HG02763 (cell line): Measurements from ENCODE around the gene DNAH5.
"Not testable (repeated sequence)": the region's sequence is repeated elsewhere in the genome, so short reads cannot be mapped to it uniquely, and the experiment has no call there.

Experiments used
- ATAC-seq: cut with Tn5 transposase; IDR thresholded peaks from one replicate; pipeline ENCODE4 v1.9.1; 2021; ENCODE audit warnings: mild to moderate bottlenecking, moderate library complexity; ENCODE audit not compliant: unreplicated experiment

DNAH5 gene

GRCh38 chr5:13944560-13945199, at the start of gene DNAH5:
Gene DNAH5, minus strand, starts transcription at chr5:13944688. Its CDS starts 250 bp downstream, at chr5:13944438.
- no peak for ATAC-seq

GRCh38 chr5:13993926-13994325, 49.4 kb upstream of the DNAH5 start:
- ATAC-seq: no peak

- ATAC-seq: no peak
Measured at GRCh38 chr5:13992795-13993194, 48.3 kb upstream of the DNAH5 start.

GRCh38 chr5:13991365-13991764, 46.9 kb upstream of the DNAH5 start:
- no peak for ATAC-seq

GRCh38 chr5:13990896-13991295, 46.4 kb upstream of the DNAH5 start:
- ATAC-seq: no peak

GRCh38 chr5:13989832-13990231, 45.3 kb upstream of the DNAH5 start:
- ATAC-seq: no peak

- no peak for ATAC-seq
Measured at GRCh38 chr5:13987843-13988464, 43.5 kb upstream of the DNAH5 start.

- no peak for ATAC-seq
Measured at GRCh38 chr5:13985731-13986418, 41.4 kb upstream of the DNAH5 start.

- not testable (repeated sequence) for ATAC-seq
Measured at GRCh38 chr5:13984888-13985287, 40.4 kb upstream of the DNAH5 start.

- no peak for ATAC-seq
Measured at GRCh38 chr5:13976867-13977830, 32.7 kb upstream of the DNAH5 start.

GRCh38 chr5:13976223-13976622, 31.7 kb upstream of the DNAH5 start:
- ATAC-seq: no peak

GRCh38 chr5:13975246-13975645, 30.8 kb upstream of the DNAH5 start:
- no peak for ATAC-seq

GRCh38 chr5:13973724-13974123, 29.2 kb upstream of the DNAH5 start:
- no peak for ATAC-seq

GRCh38 chr5:13972029-13972428, 27.5 kb upstream of the DNAH5 start:
- ATAC-seq: no peak

- ATAC-seq: peak; percentile 95
Measured at GRCh38 chr5:13957032-13957645, 12.7 kb upstream of the DNAH5 start.

- ATAC-seq: no peak
Measured at GRCh38 chr5:13956471-13956870, 12.0 kb upstream of the DNAH5 start.

GRCh38 chr5:13955896-13956295, 11.4 kb upstream of the DNAH5 start:
- no peak for ATAC-seq

GRCh38 chr5:13946111-13946510, 1.6 kb upstream of the DNAH5 start:
- ATAC-seq: no peak

GRCh38 chr5:13945271-13945670, 783 bp upstream of the DNAH5 start:
- no peak for ATAC-seq

- no peak for ATAC-seq
Measured at GRCh38 chr5:13943676-13944075, 812 bp downstream of the DNAH5 start.

- no peak for ATAC-seq
Measured at GRCh38 chr5:13941468-13941867, 3.0 kb downstream of the DNAH5 start.
